ENCODE results near the gene TMEM120B. TPM values are rescaled to one million over a fixed set of nuclear protein-coding genes. Genes with fewer than 3 reads are reported as not detected.

Gene TMEM120B
- total and polyA plus RNA-seq, 2 of the 13 experiments (the other 11 are each of a cell fraction or from before 2014, with no cell fraction given): 7.1 to 12.9 TPM

DNA sequence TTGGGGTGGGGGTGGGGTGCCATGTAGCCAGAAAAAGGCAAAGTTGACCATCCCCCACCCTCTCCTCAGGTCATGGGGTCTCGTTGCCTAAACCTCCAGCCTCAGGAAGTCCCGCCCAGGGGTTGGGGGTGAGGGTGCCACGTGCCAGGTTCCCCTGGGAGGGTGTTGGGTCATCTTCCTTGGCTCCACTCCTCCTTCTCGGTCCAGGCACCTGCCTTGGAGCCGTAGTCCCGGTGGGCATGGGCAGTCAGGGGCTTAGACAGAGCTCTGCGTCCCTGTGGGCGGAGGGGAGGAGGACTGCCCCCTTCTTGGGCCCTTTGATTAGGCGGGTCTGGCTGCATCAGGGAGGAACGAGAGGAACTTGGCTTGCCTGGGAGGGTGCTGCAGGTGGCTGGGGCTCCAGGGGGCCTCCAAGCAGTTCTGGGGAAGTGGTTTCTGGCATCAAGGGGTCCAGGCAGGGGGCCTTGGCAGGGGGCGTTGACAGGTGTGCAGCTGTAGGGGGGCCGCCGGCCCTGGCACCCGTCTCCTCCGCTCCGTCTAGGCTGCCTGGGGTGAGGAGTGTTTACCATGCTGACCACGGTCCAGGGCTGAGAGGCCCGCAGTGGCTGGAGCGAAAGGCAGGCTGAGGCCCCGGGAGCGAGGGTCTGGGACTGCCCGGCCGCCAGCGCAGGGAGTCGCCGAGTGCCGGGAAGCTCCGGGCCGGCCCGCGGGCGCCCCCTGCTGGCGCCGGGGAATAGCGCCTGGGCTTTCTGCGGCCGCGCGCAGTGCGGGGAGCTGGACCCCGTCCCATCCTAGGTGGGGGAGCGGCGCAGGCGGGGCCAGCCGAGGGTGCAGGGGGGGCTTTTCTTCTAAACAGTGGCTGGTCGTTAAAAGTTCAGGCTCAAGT is 99.1 kb downstream of the TMEM120B start (continued):
- TF ChIP-seq CREB1 (IDR thresholded peaks at IDR 0.05) (no peak), CREB1 (CRISPR knock-in tag; IDR thresholded peaks at IDR 0.05) (no peak), ISX (CRISPR knock-in tag; conservative IDR thresholded peaks at IDR 0.05) (no peak), ETV6 (CRISPR knock-in tag; conservative IDR thresholded peaks at IDR 0.05) (no peak), CEBPB (IDR thresholded peaks at IDR 0.05; ENCODE audit: borderline replicate concordance, low read depth, low read length) (no peak), ATRX (CRISPR knock-in tag; IDR thresholded peaks at IDR 0.05; ENCODE audit: borderline replicate concordance) (no peak), ZNF652 (CRISPR knock-in tag; IDR thresholded peaks at IDR 0.05; ENCODE audit: borderline replicate concordance, low read depth) (no peak; the same call in none of the 2 replicates), WIZ (CRISPR knock-in tag; IDR thresholded peaks at IDR 0.05) (no peak), ZNF136 (CRISPR knock-in tag; IDR thresholded peaks at IDR 0.05; ENCODE audit: low read depth) (no peak), RORA (CRISPR knock-in tag; IDR thresholded peaks at IDR 0.05) (no peak), RCOR2 (CRISPR knock-in tag; IDR thresholded peaks at IDR 0.05) (no peak), ZNF326 (CRISPR knock-in tag; IDR thresholded peaks at IDR 0.05; ENCODE audit: borderline replicate concordance) (no peak), ZMAT3 (CRISPR knock-in tag; conservative IDR thresholded peaks at IDR 0.05) (no peak), NFKB2 (CRISPR knock-in tag; IDR thresholded peaks at IDR 0.05; ENCODE audit: borderline replicate concordance) (no peak), POLR2AphosphoS2 (IDR thresholded peaks at IDR 0.05; ENCODE audit: low read depth, low read length) (no peak), GATAD2A (CRISPR knock-in tag; IDR thresholded peaks at IDR 0.05) (no peak), PHF8 (CRISPR knock-in tag; IDR thresholded peaks at IDR 0.05) (no peak; the same call in 1 of the 2 replicates), ZNF772 (CRISPR knock-in tag; IDR thresholded peaks at IDR 0.05) (0 out of 2 replicates have a peak, but pooled peaks have one; percentile 31), KDM2A (CRISPR knock-in tag; IDR thresholded peaks at IDR 0.05; ENCODE audit: borderline replicate concordance, low read depth) (0 out of 2 replicates have a peak, but pooled peaks have one; percentile 30), ZNF333 (CRISPR knock-in tag; IDR thresholded peaks at IDR 0.05; ENCODE audit: borderline replicate concordance) (no peak), MTA3 (CRISPR knock-in tag; IDR thresholded peaks at IDR 0.05) (no peak), SRY (CRISPR knock-in tag; IDR thresholded peaks at IDR 0.05) (no peak)
- TF ChIP-seq, protein P1, sequence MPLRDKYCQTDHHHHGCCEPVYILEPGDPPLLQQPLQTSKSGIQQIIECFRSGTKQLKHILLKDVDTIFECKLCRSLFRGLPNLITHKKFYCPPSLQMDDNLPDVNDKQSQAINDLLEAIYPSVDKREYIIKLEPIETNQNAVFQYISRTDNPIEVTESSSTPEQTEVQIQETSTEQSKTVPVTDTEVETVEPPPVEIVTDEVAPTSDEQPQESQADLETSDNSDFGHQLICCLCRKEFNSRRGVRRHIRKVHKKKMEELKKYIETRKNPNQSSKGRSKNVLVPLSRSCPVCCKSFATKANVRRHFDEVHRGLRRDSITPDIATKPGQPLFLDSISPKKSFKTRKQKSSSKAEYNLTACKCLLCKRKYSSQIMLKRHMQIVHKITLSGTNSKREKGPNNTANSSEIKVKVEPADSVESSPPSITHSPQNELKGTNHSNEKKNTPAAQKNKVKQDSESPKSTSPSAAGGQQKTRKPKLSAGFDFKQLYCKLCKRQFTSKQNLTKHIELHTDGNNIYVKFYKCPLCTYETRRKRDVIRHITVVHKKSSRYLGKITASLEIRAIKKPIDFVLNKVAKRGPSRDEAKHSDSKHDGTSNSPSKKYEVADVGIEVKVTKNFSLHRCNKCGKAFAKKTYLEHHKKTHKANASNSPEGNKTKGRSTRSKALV (CRISPR knock-in tag; IDR thresholded peaks at IDR 0.05): no peak
- TF ChIP-seq, protein P2, sequence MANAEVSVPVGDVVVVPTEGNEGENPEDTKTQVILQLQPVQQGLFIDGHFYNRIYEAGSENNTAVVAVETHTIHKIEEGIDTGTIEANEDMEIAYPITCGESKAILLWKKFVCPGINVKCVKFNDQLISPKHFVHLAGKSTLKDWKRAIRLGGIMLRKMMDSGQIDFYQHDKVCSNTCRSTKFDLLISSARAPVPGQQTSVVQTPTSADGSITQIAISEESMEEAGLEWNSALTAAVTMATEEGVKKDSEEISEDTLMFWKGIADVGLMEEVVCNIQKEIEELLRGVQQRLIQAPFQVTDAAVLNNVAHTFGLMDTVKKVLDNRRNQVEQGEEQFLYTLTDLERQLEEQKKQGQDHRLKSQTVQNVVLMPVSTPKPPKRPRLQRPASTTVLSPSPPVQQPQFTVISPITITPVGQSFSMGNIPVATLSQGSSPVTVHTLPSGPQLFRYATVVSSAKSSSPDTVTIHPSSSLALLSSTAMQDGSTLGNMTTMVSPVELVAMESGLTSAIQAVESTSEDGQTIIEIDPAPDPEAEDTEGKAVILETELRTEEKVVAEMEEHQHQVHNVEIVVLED (CRISPR knock-in tag; IDR thresholded peaks at IDR 0.05; ENCODE audit: borderline replicate concordance): peak; percentile 47; the same call in 1 of the 2 replicates
- TF ChIP-seq, protein P3, sequence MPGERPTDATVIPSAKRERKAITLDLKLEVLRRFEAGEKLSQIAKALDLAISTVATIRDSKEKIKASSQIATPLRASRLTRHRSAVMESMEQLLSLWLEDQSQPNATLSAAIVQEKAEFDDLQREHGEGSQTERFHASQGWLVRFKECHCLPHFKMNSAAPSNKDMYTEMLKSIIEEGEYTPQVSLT (CRISPR knock-in tag; IDR thresholded peaks at IDR 0.05; ENCODE audit: borderline replicate concordance, low read depth): no peak
- TF ChIP-seq, protein P4, sequence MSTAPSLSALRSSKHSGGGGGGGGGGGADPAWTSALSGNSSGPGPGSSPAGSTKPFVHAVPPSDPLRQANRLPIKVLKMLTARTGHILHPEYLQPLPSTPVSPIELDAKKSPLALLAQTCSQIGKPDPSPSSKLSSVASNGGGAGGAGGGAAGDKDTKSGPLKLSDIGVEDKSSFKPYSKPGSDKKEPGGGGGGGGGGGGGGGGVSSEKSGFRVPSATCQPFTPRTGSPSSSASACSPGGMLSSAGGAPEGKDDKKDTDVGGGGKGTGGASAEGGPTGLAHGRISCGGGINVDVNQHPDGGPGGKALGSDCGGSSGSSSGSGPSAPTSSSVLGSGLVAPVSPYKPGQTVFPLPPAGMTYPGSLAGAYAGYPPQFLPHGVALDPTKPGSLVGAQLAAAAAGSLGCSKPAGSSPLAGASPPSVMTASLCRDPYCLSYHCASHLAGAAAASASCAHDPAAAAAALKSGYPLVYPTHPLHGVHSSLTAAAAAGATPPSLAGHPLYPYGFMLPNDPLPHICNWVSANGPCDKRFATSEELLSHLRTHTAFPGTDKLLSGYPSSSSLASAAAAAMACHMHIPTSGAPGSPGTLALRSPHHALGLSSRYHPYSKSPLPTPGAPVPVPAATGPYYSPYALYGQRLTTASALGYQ (CRISPR knock-in tag; IDR thresholded peaks at IDR 0.05): no peak
